GM12878 (cell line): ENCODE data around the gene SGMS1. TPM values are rescaled to one million over a fixed set of nuclear protein-coding genes. Genes with fewer than 3 reads are reported as not detected.

Experiments used
- ATAC-seq: fragments of 200-7000 bp; cut with Tn5 transposase; 3 replicates; pipeline ENCODE4 v1.9.1; 2020; ENCODE audit warnings: mild to moderate bottlenecking, moderate library complexity
- BruUV-seq: library from RNA; stranded (reverse); fragments of 400-500 nt; replicated peaks from 2 replicates; lab custom pipeline; 2021; lab: Mats Ljungman, UMichigan
- CTCF ChIA-PET: fragments of 300-600 bp; sonication (Branson Sonifier 250); formaldehyde crosslinking; extraction: SDS; loops from one replicate; lab custom pipeline; 2021; ENCODE audit warnings: inconsistent platforms; lab: Yijun Ruan, JAX
- POLR2A ChIA-PET: fragments of 350-600 bp; formaldehyde crosslinking; extraction: SDS; loops from one replicate; lab custom pipeline; 2021; ENCODE audit warnings: inconsistent platforms; lab: Charles Lee
- RAD21 ChIA-PET: fragments of 300-600 bp; sonication (Branson Sonifier 250); formaldehyde crosslinking; loops from one replicate; lab custom pipeline; 2023; ENCODE audit warnings: antibody characterized with exemption; ENCODE audit not compliant: unreplicated experiment; lab: Charles Lee
- SMC1A ChIA-PET: fragments of 300-600 bp; sonication (Branson Sonifier 250); formaldehyde crosslinking; loops from one replicate; lab custom pipeline; 2023; ENCODE audit not compliant: unreplicated experiment, uncharacterized antibody; lab: Charles Lee
- DNase-seq: peaks from one replicate; pipeline ENCODE4 v3.0.0-alpha.2; 2011; ENCODE audit warnings: low read depth, low spot score
- FAIRE-seq: peaks from 3 replicates; lab custom pipeline; 2011; peaks lifted over from hg19 to GRCh38; lab: Jason Lieb, UNC
- H2AFZ ChIP-seq: 2 replicates; pipeline ENCODE4 v1.6.0; 2011; ENCODE audit warnings: low read depth, low read length, control low read depth; ENCODE audit not compliant: control insufficient read depth
- H3K27ac ChIP-seq: 2 replicates; pipeline ENCODE4 v1.5.1; 2011; ENCODE audit warnings: control low read depth; ENCODE audit not compliant: control insufficient read depth, insufficient read depth
- H3K27me3 ChIP-seq, 2 experiments: replicated peaks in 1 of 2; 2 replicates each; pipeline versions ENCODE4 v1.6.0 to v1.6.1; 2011; ENCODE audit warnings: low read length in 1 of 2; ENCODE audit not compliant: control insufficient read depth in 2 of 2, insufficient read depth in 2 of 2
- H3K36me3 ChIP-seq, 2 experiments: 2 replicates each; pipeline ENCODE4 v1.5.1; 2011; ENCODE audit warnings: low read length in 1 of 2; ENCODE audit not compliant: control insufficient read depth in 2 of 2, insufficient read depth in 2 of 2
- H3K4me1 ChIP-seq: 2 replicates; pipeline ENCODE4 v1.6.1; 2011; ENCODE audit warnings: mild to moderate bottlenecking, low read length, moderate library complexity, mixed read lengths; ENCODE audit not compliant: control insufficient read depth, insufficient read depth
- H3K4me2 ChIP-seq: 2 replicates; pipeline ENCODE4 v1.6.0; 2011; ENCODE audit warnings: control low read depth; ENCODE audit not compliant: control insufficient read depth, insufficient read depth
- H3K4me3 ChIP-seq: fragments of 200-600 bp; sonication (generic); 2 replicates; pipeline ENCODE4 v1.5.1; 2016
- H3K79me2 ChIP-seq: 2 replicates; pipeline ENCODE4 v1.6.0; 2011; ENCODE audit warnings: low read length; ENCODE audit not compliant: control insufficient read depth, insufficient read depth
- H3K9ac ChIP-seq: 2 replicates; pipeline ENCODE4 v1.8.0; 2011; ENCODE audit warnings: low read length, control low read depth, mixed read lengths; ENCODE audit not compliant: control insufficient read depth, insufficient read depth
- H3K9me3 ChIP-seq: replicated peaks from 3 replicates; pipeline ENCODE4 v1.5.1; 2011; ENCODE audit warnings: mild to moderate bottlenecking, low read length; ENCODE audit not compliant: control insufficient read depth, insufficient read depth
- H4K20me1 ChIP-seq: 2 replicates; pipeline ENCODE4 v1.6.0; 2011; ENCODE audit not compliant: control insufficient read depth, insufficient read depth
- CBX3 ChIP-seq: fragments of 200-600 bp; sonication (generic); IDR thresholded peaks from 2 replicates; pipeline ENCODE4 v1.6.1; 2016; ENCODE audit warnings: low read depth, borderline replicate concordance
- IRF4 ChIP-seq: IDR thresholded peaks from 2 replicates; pipeline ENCODE4 v1.6.1; 2011; ENCODE audit warnings: low read depth, low read length
- KAT2A ChIP-seq: conservative IDR thresholded peaks from 2 replicates; pipeline ENCODE4 v1.6.1; 2011; ENCODE audit warnings: low read depth, low read length; ENCODE audit not compliant: control insufficient read depth
- KDM1A ChIP-seq: fragments of 200-600 bp; sonication (generic); IDR thresholded peaks from 2 replicates; pipeline ENCODE4 v1.6.1; 2016; ENCODE audit warnings: borderline replicate concordance
- NFXL1 ChIP-seq: fragments of 450-650 bp; IDR thresholded peaks from 2 replicates; pipeline ENCODE4 v1.6.1; 2017; ENCODE audit warnings: antibody characterized with exemption, mild to moderate bottlenecking, borderline replicate concordance
- RCOR1 ChIP-seq: conservative IDR thresholded peaks from 2 replicates; pipeline ENCODE4 v1.6.1; 2012; ENCODE audit warnings: low read depth, low read length, improper control_type of control experiment
- SIX5 ChIP-seq: IDR thresholded peaks from 2 replicates; pipeline ENCODE4 v1.6.1; 2011; ENCODE audit warnings: mild to moderate bottlenecking, low read depth, low read length, moderate library complexity; ENCODE audit not compliant: severe bottlenecking
- SMARCA5 ChIP-seq: fragments of 450-650 bp; IDR thresholded peaks from 2 replicates; pipeline ENCODE4 v1.6.1; 2017; ENCODE audit warnings: mild to moderate bottlenecking
- SRF ChIP-seq, 2 experiments: IDR thresholded peaks; 2 replicates each; pipeline ENCODE4 v1.6.1; 2011; ENCODE audit warnings: low read depth in 2 of 2, low read length in 2 of 2, mild to moderate bottlenecking in 1 of 2, moderate library complexity in 1 of 2
- TARDBP ChIP-seq: IDR thresholded peaks from 2 replicates; pipeline ENCODE4 v1.6.1; 2016; ENCODE audit warnings: borderline replicate concordance
- TCF12 ChIP-seq: IDR thresholded peaks from 2 replicates; pipeline ENCODE4 v1.6.1; 2011; ENCODE audit warnings: low read depth, mild to moderate bottlenecking, low read length
- YBX1 ChIP-seq: fragments of 450-650 bp; IDR thresholded peaks from 2 replicates; pipeline ENCODE4 v1.6.1; 2016; ENCODE audit warnings: antibody characterized with exemption
- ZNF207 ChIP-seq: fragments of 450-650 bp; IDR thresholded peaks from 2 replicates; pipeline ENCODE4 v1.6.1; 2014; ENCODE audit warnings: antibody characterized with exemption, mild to moderate bottlenecking, borderline replicate concordance
- ZNF622 ChIP-seq: fragments of 450-650 bp; IDR thresholded peaks from 2 replicates; pipeline ENCODE4 v1.6.1; 2017; ENCODE audit warnings: mild to moderate bottlenecking, inconsistent platforms
- WGBS: methylation state at CpG from one replicate; pipeline ENCODE4 v1.1.6; 2016; ENCODE audit warnings: low lambda C conversion rate; ENCODE audit not compliant: insufficient replicate concordance, insufficient coverage; ENCODE audit errors: missing lambda C conversion rate; 5-methylcytosine and 5-hydroxymethylcytosine counted together
- in situ Hi-C: fragments of 300-500 bp; cut with MboI; formaldehyde crosslinking; loops from 9 replicates; pipeline ENCODE4 v1.14.3; 2018; ENCODE audit warnings: mixed read lengths
- intact Hi-C: fragments of 100-400 bp; cut with micrococcal nuclease; formaldehyde crosslinking; loops from one replicate; pipeline ENCODE4 v1.14.2; 2022; ENCODE audit not compliant: unreplicated experiment
- polyA plus RNA-seq, 11 experiments: library from polyadenylated mRNA; depleted of rRNA in 4 of 11; unstranded in 6 of 11; stranded (reverse) in 5 of 11; fragments of >200 nt; fragmentation: Nextera tagmentation in 4 of 11; fragmentation: Illumina TruSeq in 1 of 11; extraction: Ambion mirVana in 4 of 11; extraction: Trizol in 1 of 11; gene quantifications; 1 replicate in 1 of 11; 2 replicates in 10 of 11; pipeline versions ENCODE4 v1.2.1 to v1.2.3, GENCODE V29; 2011 to 2016; ENCODE audit warnings: inconsistent platforms in 2 of 11, missing spikeins in 2 of 11, low read depth in 1 of 11
- total RNA-seq, 4 experiments: library from RNA; depleted of rRNA in 3 of 4; stranded (reverse); fragments of >200 nt in 3 of 4; fragmentation: Illumina TruSeq in 1 of 4; extraction: Trizol in 1 of 4; gene quantifications; 2 replicates each; pipeline versions ENCODE4 v1.2.1 to v1.2.3, GENCODE V29; 2013 to 2021

SGMS1 gene
- total and polyA plus RNA-seq, 10 of the 15 experiments (the other 5 are each of a cell fraction or from before 2014, with no cell fraction given), result 1.4 to 14.5 (median 4.9) TPM

DNA sequence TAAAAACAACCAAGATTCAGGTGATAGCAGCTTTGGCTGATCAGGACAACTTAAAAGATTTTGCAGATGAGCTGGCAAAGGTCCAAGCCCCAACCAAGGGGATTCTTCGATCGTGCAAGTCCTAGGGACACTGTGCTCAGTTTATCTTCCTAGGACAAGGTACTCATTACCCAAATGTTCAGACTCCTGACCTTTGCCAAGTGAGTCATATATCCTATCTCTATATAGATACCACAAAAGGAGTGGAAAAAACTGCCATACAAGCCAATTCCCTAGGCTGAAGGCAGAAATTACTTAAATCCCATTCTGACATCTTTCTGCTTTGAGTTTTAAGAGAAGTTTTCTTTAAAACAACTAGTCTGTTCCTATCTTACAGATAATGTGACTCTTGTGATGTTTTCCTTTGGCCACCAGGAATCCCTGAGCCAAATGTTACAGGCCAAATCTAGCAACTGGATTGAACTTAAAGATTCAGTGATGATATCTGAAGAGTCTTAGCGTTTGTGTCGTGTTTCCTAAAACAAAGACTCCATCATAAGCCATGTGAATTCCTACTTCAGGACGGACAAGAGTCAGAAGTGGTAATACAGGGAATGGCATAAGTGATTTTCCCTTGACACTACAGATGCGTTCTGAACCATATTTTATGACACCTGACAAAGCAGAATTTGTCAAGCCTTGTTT lies 229.8 kb downstream of the SGMS1 start:
- H3K4me2 ChIP-seq, result no peak overlapping the region
- ChIA-PET POLR2A (no interaction called here), SMC1A (interaction anchor here (4.7 kb wide), 1 partner anchor 18 kb away, joined by 36 read pairs; no protein-coding TSS in a partner anchor), RAD21 (interaction anchor here (1.0 kb wide), 1 partner anchor 12 kb away, joined by 3 read pairs; no protein-coding TSS in a partner anchor), CTCF (interaction anchor here (1.4 kb wide), 2 partner anchors 9 to 26 kb away, joined by 3 to 4 read pairs; no protein-coding TSS in a partner anchor)
- H3K27ac ChIP-seq, result no peak overlapping the region
- FAIRE-seq (no peak), DNase-seq (no peak), ATAC-seq (no peak)
- BruUV-seq, result no TSS peak
- WGBS, result 98% methylated on average over 6 of the region's 6 CpGs
- H3K4me3 ChIP-seq, result no peak overlapping the region
- in situ Hi-C loops, result no loop called here
- peaks cover 84% of the 10 kb centered on the region for H3K79me2 ChIP-seq
- H3K4me1 ChIP-seq, result peaks cover 21% of the 10 kb centered on the region
- TF ChIP-seq RCOR1 (no peak), ZNF207 (no peak), IRF4 (no peak), CBX3 (no peak), KDM1A (no peak), YBX1 (no peak), SMARCA5 (no peak), TARDBP (no peak), NFXL1 (no peak), TCF12 (no peak), SIX5 (no peak), KAT2A (no peak), ZNF622 (no peak), SRF (IDR thresholded peaks at IDR 0.05; ENCODE audit: low read depth in 2 of 2, low read length in 2 of 2) (no peak)
- H3K27me3 ChIP-seq, result no peaks in the 10 kb centered on the region
- peaks cover 0 to 5% of the 10 kb centered on the region in 2 experiments; a peak in 2 of 4 replicates for H3K36me3 ChIP-seq
- H3K9me3 ChIP-seq, result no peaks in the 10 kb centered on the region
- H3K9ac ChIP-seq, result no peak overlapping the region
- intact Hi-C loops, result no loop called here
- H2AFZ ChIP-seq, result no peak overlapping the region
- no peaks in the 10 kb centered on the region for H4K20me1 ChIP-seq
